K562 (cell line): ENCODE data around the gene OARD1.

ENCODE experiments used
- JUNB ChIP-seq: fragments of 450-650 bp; formaldehyde crosslinking; conservative IDR thresholded peaks from 2 replicates; pipeline ENCODE4 v1.4.0; 2020; ENCODE audit warnings: mild to moderate bottlenecking
- ZBTB2 ChIP-seq: fragments of 450-650 bp; IDR thresholded peaks from 2 replicates; pipeline ENCODE4 v1.6.1; 2016; ENCODE audit warnings: antibody characterized with exemption
- ZNF175 ChIP-seq: fragments of 200-800 bp; sonication (Bioruptor generic); IDR thresholded peaks from 2 replicates; pipeline ENCODE4 v1.6.1; 2016; ENCODE audit warnings: low read depth, mild to moderate bottlenecking, missing genetic modification characterization, missing compliant biosample characterization

GRCh38 chr6:41090841-41091761, 18.9 kb upstream of the OARD1 start:
- TF ChIP-seq ZBTB2 (no peak), ZNF175 (no peak), JUNB (CRISPR knock-in tag) (no peak)
